Lung (tissue), 12 donors: ENCODE data around the gene ANKRD10. TPM values are rescaled to one million over a fixed set of nuclear protein-coding genes. Genes with fewer than 3 reads are reported as not detected.

ENCODE experiments used
- ATAC-seq: fragments of 200-7000 bp; cut with Tn5 transposase; one replicate; pipeline ENCODE4 v1.9.1; 2020; ENCODE audit warnings: moderate number of reproducible peaks; ENCODE audit not compliant: insufficient read depth, low FRiP score
- DNase-seq, 3 donors: peaks; one replicate each; pipeline ENCODE4 v3.0.0-alpha.2; 2013 to 2017
- H3K27ac ChIP-seq, 2 donors: one replicate each; pipeline ENCODE4 v1.5.1; 2013; ENCODE audit warnings: mild to moderate bottlenecking in 2 of 2, moderate library complexity in 2 of 2, control low read depth in 1 of 2, inconsistent platforms in 1 of 2, low read depth in 1 of 2, low read length in 1 of 2
- H3K27me3 ChIP-seq, 3 donors: one replicate each; pipeline ENCODE4 v1.5.1; 2013; ENCODE audit warnings: low read length in 2 of 3; ENCODE audit not compliant: control insufficient read depth in 3 of 3, insufficient read depth in 3 of 3
- H3K36me3 ChIP-seq, 4 donors: one replicate each; pipeline ENCODE4 v1.5.1; 2013; ENCODE audit warnings: low read length in 4 of 4, mild to moderate bottlenecking in 1 of 4, moderate library complexity in 1 of 4; ENCODE audit not compliant: control insufficient read depth in 4 of 4, insufficient read depth in 4 of 4
- H3K4me1 ChIP-seq, 5 donors: one replicate each; pipeline ENCODE4 v1.5.1; 2013; ENCODE audit warnings: low read length in 5 of 5, mild to moderate bottlenecking in 2 of 5, moderate library complexity in 1 of 5; ENCODE audit not compliant: control insufficient read depth in 5 of 5, insufficient read depth in 5 of 5
- H3K4me3 ChIP-seq: one replicate; pipeline ENCODE4 v1.5.1; 2013; ENCODE audit warnings: mild to moderate bottlenecking, control low read depth, moderate library complexity
- H3K9ac ChIP-seq, 2 donors: one replicate each; pipeline ENCODE4 v1.5.1; 2013; ENCODE audit warnings: low read length in 2 of 2, control low read depth in 1 of 2; ENCODE audit not compliant: insufficient read depth in 1 of 2
- H3K9me3 ChIP-seq, 4 donors: one replicate each; pipeline ENCODE4 v1.5.1; 2013; ENCODE audit warnings: low read length in 3 of 4, mild to moderate bottlenecking in 1 of 4, moderate library complexity in 1 of 4; ENCODE audit not compliant: control insufficient read depth in 4 of 4, insufficient read depth in 3 of 4
- CTCF ChIP-seq: IDR thresholded peaks from 2 replicates; pipeline ENCODE4 v1.5.1; 2012; ENCODE audit warnings: mild to moderate bottlenecking; ENCODE audit errors: control extremely low read depth, extremely low read depth
- WGBS, 2 donors: extraction: QIAGEN DNeasy Blood & Tissue Kit; methylation state at CpG; one replicate each; pipeline ENCODE4 v1.1.7; 2013; 5-methylcytosine and 5-hydroxymethylcytosine counted together
- polyA plus RNA-seq, 2 donors: library from polyadenylated mRNA; stranded (reverse); fragments of 200-250 nt; gene quantifications; one replicate each; pipeline ENCODE4 v1.2.1, GENCODE V29; 2013
- total RNA-seq, 2 donors: library from RNA; depleted of rRNA in 1 of 2; stranded (reverse); fragments of >200 nt in 1 of 2; gene quantifications; one replicate each; pipeline ENCODE4 v1.2.1, GENCODE V29; 2014 to 2021
- donor health status: control.
- donor health status: control.
- donor health status: Bipolar disorder and iron deficiency.
- donor health status: healthy.
- donor health status: DM: yes; HTN: yes; CAD: no.

Gene ANKRD10
- total and polyA plus RNA-seq, 4 donors, result 44.0 to 353 (median 92.3) TPM

GRCh38 chr13:110945928-110946570 lies 31.2 kb upstream of the ANKRD10 start:
- 94 to 96% methylated on average over 12 of the region's 12 CpGs for WGBS, 2 donors
- H3K9ac ChIP-seq, result no peak overlapping the region
- peaks cover 0 to 2% (median 0%) of the 10 kb centered on the region in 4 donors for H3K9me3 ChIP-seq
- H3K27me3 ChIP-seq, result peaks cover 0 to 4% (median 2%) of the 10 kb centered on the region in 3 donors
- ATAC-seq, result no peak
- DNase-seq, result no peak
- no peak overlapping the region for H3K4me3 ChIP-seq
- no peak overlapping the region for H3K27ac ChIP-seq
- TF ChIP-seq CTCF, result no peak
- peaks cover 0 to 5% (median 0%) of the 10 kb centered on the region in 5 donors for H3K4me1 ChIP-seq
- H3K36me3 ChIP-seq, result no peaks in the 10 kb centered on the region

- Histone ChIP-seq H3K27ac (no peak overlapping the region), H3K36me3 (no peaks in the 10 kb centered on the region), H3K9me3 (peaks cover 0 to 2% (median 0%) of the 10 kb centered on the region in 4 donors), H3K9ac (no peak overlapping the region), H3K4me3 (no peak overlapping the region), H3K4me1 (peaks cover 0 to 5% (median 0%) of the 10 kb centered on the region in 5 donors), H3K27me3 (peaks cover 0 to 4% (median 0%) of the 10 kb centered on the region in 3 donors)
- no peak for DNase-seq
- WGBS, 2 donors, result 92 to 94% methylated on average over 24 of the region's 24 CpGs
- ATAC-seq, result no peak
- no peak for TF ChIP-seq CTCF
Measured at GRCh38 chr13:110944968-110945927, 30.4 kb upstream of the ANKRD10 start.

GRCh38 chr13:110944121-110944967 lies 29.5 kb upstream of the ANKRD10 start:
- Histone ChIP-seq H3K4me3 (no peak overlapping the region), H3K27me3 (peaks cover 0 to 4% (median 0%) of the 10 kb centered on the region in 3 donors), H3K27ac (no peak overlapping the region), H3K9ac (no peak overlapping the region), H3K36me3 (no peaks in the 10 kb centered on the region), H3K9me3 (peaks cover 0 to 2% (median 0%) of the 10 kb centered on the region in 4 donors), H3K4me1 (peaks cover 0 to 5% (median 0%) of the 10 kb centered on the region in 5 donors)
- ATAC-seq (no peak), DNase-seq (peak; percentile 20 to 53 (median 25))
- WGBS, 2 donors, result 58 to 67% methylated on average over 8 of the region's 8 CpGs
- TF ChIP-seq CTCF, result no peak
